Right renal cortex interstitium (tissue), 3 donors: Measurements from ENCODE around the gene ZCCHC24. TPM values are rescaled to one million over a fixed set of nuclear protein-coding genes. Genes with fewer than 3 reads are reported as not detected.
A peak's percentile ranks its signal among the peaks of the same experiment; 100 is the strongest.
"Not testable (repeated sequence)": the region's sequence is repeated elsewhere in the genome, so short reads cannot be mapped to it uniquely, and the experiment has no call there.

ENCODE experiments used
- DNase-seq, 3 donors: peaks; one replicate each; pipeline ENCODE4 v3.0.0-alpha.2; 2013; ENCODE audit warnings: low read depth in 3 of 3, low spot score in 2 of 3
- polyA plus RNA-seq, 3 donors: library from polyadenylated mRNA; unstranded; fragments of 120-200 nt; gene quantifications; one replicate each; pipeline ENCODE4 v1.2.1, GENCODE V29; 2013; ENCODE audit not compliant: insufficient read length in 3 of 3

ZCCHC24 gene
- polyA plus RNA-seq, 3 donors = 20.8 to 23.0 (median 22.5) TPM

- no peak for DNase-seq
Measured at GRCh38 chr10:79447911-79448731, 2.7 kb upstream of the ZCCHC24 start.

GRCh38 chr10:79447249-79447648, 1.8 kb upstream of the ZCCHC24 start:
- DNase-seq = not testable (repeated sequence)

- no peak for DNase-seq
Measured at GRCh38 chr10:79446758-79447084, 1.3 kb upstream of the ZCCHC24 start.

GRCh38 chr10:79445977-79446757, 743 bp upstream of the ZCCHC24 start:
- peak; percentile 82 to 88 (median 83) for DNase-seq

- no peak for DNase-seq
Measured at GRCh38 chr10:79444199-79445119, 965 bp downstream of the ZCCHC24 start.

GRCh38 chr10:79443338-79444198, 1.9 kb downstream of the ZCCHC24 start:
- no peak for DNase-seq

GRCh38 chr10:79442171-79443040, 3.0 kb downstream of the ZCCHC24 start:
- DNase-seq = no peak

- no peak for DNase-seq
Measured at GRCh38 chr10:79441433-79441832, 4.0 kb downstream of the ZCCHC24 start.

GRCh38 chr10:79440281-79440680, 5.1 kb downstream of the ZCCHC24 start:
- DNase-seq = no peak

- DNase-seq = no peak
Measured at GRCh38 chr10:79438699-79439085, 6.7 kb downstream of the ZCCHC24 start.

- no peak for DNase-seq
Measured at GRCh38 chr10:79438021-79438698, 7.3 kb downstream of the ZCCHC24 start.

- DNase-seq = no peak
Measured at GRCh38 chr10:79437111-79437814, 8.2 kb downstream of the ZCCHC24 start.

- no peak for DNase-seq
Measured at GRCh38 chr10:79436850-79437103, 8.6 kb downstream of the ZCCHC24 start.

GRCh38 chr10:79436066-79436849, 9.2 kb downstream of the ZCCHC24 start:
- DNase-seq = no peak

- DNase-seq = no peak
Measured at GRCh38 chr10:79435271-79436065, 10.0 kb downstream of the ZCCHC24 start.

- DNase-seq = no peak
Measured at GRCh38 chr10:79434821-79435251, 10.6 kb downstream of the ZCCHC24 start.
